HepG2 (cell line): ENCODE measurements around the gene KRTAP5-6. TPM values are rescaled to one million over a fixed set of nuclear protein-coding genes. Genes with fewer than 3 reads are reported as not detected.

Experiments used
- CBFB ChIP-seq: sonication (generic); formaldehyde crosslinking; IDR thresholded peaks from 2 replicates; pipeline ENCODE4 v1.4.0; 2020; ENCODE audit warnings: missing genetic modification reagents
- GFI1 ChIP-seq: sonication (generic); formaldehyde crosslinking; IDR thresholded peaks from 2 replicates; pipeline ENCODE4 v1.5.0; 2020; ENCODE audit warnings: missing genetic modification reagents, mild to moderate bottlenecking, borderline replicate concordance
- HNF4A ChIP-seq: sonication (generic); formaldehyde crosslinking; IDR thresholded peaks from 2 replicates; pipeline ENCODE4 v1.4.0; 2020; ENCODE audit warnings: missing genetic modification reagents
- MED1 ChIP-seq: sonication (generic); formaldehyde crosslinking; IDR thresholded peaks from 2 replicates; pipeline ENCODE4 v1.4.0; 2020; ENCODE audit warnings: missing genetic modification reagents
- MED13 ChIP-seq: sonication (generic); formaldehyde crosslinking; IDR thresholded peaks from 2 replicates; pipeline ENCODE4 v1.5.0; 2020; ENCODE audit warnings: missing genetic modification reagents
- NCOA2 ChIP-seq: sonication (generic); formaldehyde crosslinking; IDR thresholded peaks from 2 replicates; pipeline ENCODE4 v1.8.0; 2022; ENCODE audit warnings: inconsistent platforms
- NR2F1 ChIP-seq, 2 experiments: fragments of 450-650 bp in 1 of 2; formaldehyde crosslinking in 1 of 2; IDR thresholded peaks; 2 replicates each; pipeline versions ENCODE4 v1.5.0 to v1.6.1; 2016 to 2020; ENCODE audit warnings: mild to moderate bottlenecking in 1 of 2, missing compliant biosample characterization in 1 of 2, missing genetic modification reagents in 1 of 2, moderate library complexity in 1 of 2
- ZC3H4 ChIP-seq: sonication (generic); formaldehyde crosslinking; IDR thresholded peaks from 2 replicates; pipeline ENCODE4 v1.4.0; 2020; ENCODE audit warnings: missing genetic modification reagents, borderline replicate concordance
- ZFP36L2 ChIP-seq: sonication (generic); formaldehyde crosslinking; IDR thresholded peaks from 2 replicates; pipeline ENCODE4 v1.4.0; 2020; ENCODE audit warnings: missing genetic modification reagents
- ZFP37 ChIP-seq: sonication (generic); formaldehyde crosslinking; IDR thresholded peaks from 2 replicates; pipeline ENCODE4 v1.4.0; 2020; ENCODE audit warnings: missing genetic modification reagents, borderline replicate concordance
- ZNF205 ChIP-seq: IDR thresholded peaks from 2 replicates; pipeline ENCODE4 v1.6.1; 2018; ENCODE audit warnings: missing biosample characterization, missing genetic modification reagents
- ZNF263 ChIP-seq: sonication (generic); formaldehyde crosslinking; IDR thresholded peaks from 2 replicates; pipeline ENCODE4 v1.4.0; 2020; ENCODE audit warnings: missing genetic modification reagents
- ZNF317 ChIP-seq: sonication (generic); formaldehyde crosslinking; IDR thresholded peaks from 2 replicates; pipeline ENCODE4 v1.5.0; 2020; ENCODE audit warnings: mild to moderate bottlenecking, missing genetic modification reagents
- ZNF441 ChIP-seq: sonication (generic); formaldehyde crosslinking; IDR thresholded peaks from 2 replicates; pipeline ENCODE4 v1.7.0; 2021; ENCODE audit warnings: missing genetic modification reagents, borderline replicate concordance
- ZNF598 ChIP-seq: sonication (generic); formaldehyde crosslinking; IDR thresholded peaks from 2 replicates; pipeline ENCODE4 v1.5.1; 2020; ENCODE audit warnings: mild to moderate bottlenecking, missing genetic modification reagents, borderline replicate concordance
- polyA plus RNA-seq, 8 experiments: library from polyadenylated mRNA; depleted of rRNA in 3 of 8; stranded (reverse) in 7 of 8; unstranded in 1 of 8; fragments of >200 nt; fragmentation: Illumina TruSeq in 4 of 8; extraction: Trizol in 4 of 8; gene quantifications; 2 replicates each; pipeline versions ENCODE4 v1.2.1 to v1.2.3, GENCODE V29; 2011 to 2016; ENCODE audit warnings: low read depth in 4 of 8, missing spikeins in 1 of 8, mixed read lengths in 1 of 8; ENCODE audit not compliant: insufficient read depth in 1 of 8
- total RNA-seq, 5 experiments: library from RNA; depleted of rRNA; stranded (reverse); fragments of >200 nt; fragmentation: Illumina TruSeq; extraction: Trizol; gene quantifications; 2 replicates each; pipeline ENCODE4 v1.2.3, GENCODE V29; 2016; ENCODE audit warnings: low read depth in 1 of 5
- TF ChIP-seq, protein P1 (sequence below): sonication (generic); formaldehyde crosslinking; IDR thresholded peaks from 2 replicates; pipeline ENCODE4 v1.5.1; 2020; ENCODE audit warnings: mild to moderate bottlenecking, missing genetic modification reagents
- TF ChIP-seq, protein P2 (sequence below): sonication (generic); IDR thresholded peaks from 2 replicates; pipeline ENCODE4 v1.6.1; 2016; ENCODE audit warnings: low read depth, borderline replicate concordance
- TF ChIP-seq, protein P3 (sequence below): sonication (generic); formaldehyde crosslinking; IDR thresholded peaks from 2 replicates; pipeline ENCODE4 v1.9.0; 2021; ENCODE audit warnings: missing genetic modification reagents, borderline replicate concordance
- TF ChIP-seq, protein P4 (sequence below): sonication (generic); formaldehyde crosslinking; IDR thresholded peaks from 2 replicates; pipeline ENCODE4 v1.4.0; 2020; ENCODE audit warnings: missing genetic modification reagents

Gene KRTAP5-6
- total and polyA plus RNA-seq, 2 of the 13 experiments (the other 11 are each of a cell fraction or from before 2014, with no cell fraction given), result not detected

DNA sequence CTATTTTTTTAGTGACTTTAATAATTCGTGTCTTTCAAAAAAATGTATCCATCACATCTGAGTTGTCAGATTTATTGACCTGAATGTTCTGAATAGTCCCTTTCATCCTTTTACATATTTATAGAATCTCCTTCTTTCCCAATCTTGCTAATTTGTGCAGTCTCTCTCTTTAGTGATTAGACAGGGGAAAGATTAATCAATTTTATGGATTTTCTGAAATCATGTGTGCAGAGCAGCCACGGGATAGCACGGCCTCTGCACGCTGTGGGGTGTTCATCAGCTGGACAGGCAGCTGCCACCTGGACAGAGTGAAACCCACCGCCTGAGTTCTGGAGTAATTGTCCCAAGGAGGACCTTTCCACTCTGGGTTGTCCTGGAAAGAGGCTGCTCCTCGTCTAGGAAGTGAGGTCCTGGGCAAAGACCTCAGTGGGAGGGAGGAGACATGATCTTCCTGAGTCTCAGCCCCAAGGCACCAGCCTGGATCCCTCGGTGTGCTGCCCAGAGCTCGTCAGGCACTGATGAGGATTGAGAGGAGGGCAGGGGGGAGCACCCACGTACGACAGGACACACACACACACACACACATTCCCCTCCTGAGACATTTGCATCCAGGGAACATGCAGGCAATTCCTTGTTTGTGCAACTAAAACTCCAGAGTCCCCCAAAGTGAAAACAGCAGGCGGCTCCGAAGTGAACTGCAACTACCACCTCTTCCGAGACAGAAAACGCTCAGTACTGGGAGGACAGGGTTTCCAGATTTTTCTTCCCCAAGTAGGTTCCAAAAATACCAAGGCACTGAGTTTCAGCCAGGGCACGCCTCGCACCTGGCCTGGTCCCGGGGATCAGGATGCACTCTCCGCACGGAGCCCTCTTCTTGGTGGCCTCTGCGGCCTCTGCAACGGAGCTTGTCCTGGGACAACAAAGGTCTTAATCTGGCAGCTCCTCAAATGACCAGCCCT is 22.5 kb upstream of the KRTAP5-6 start (continued):
- TF ChIP-seq CBFB, result no peak
- TF ChIP-seq ZNF263, result peak; percentile 83
- no peak for TF ChIP-seq ZFP36L2
- no peak for TF ChIP-seq ZFP37
- TF ChIP-seq MED1, result peak; percentile 53
- TF ChIP-seq NCOA2 (CRISPR knock-in tag), result peak; percentile 78
- TF ChIP-seq, protein P1, sequence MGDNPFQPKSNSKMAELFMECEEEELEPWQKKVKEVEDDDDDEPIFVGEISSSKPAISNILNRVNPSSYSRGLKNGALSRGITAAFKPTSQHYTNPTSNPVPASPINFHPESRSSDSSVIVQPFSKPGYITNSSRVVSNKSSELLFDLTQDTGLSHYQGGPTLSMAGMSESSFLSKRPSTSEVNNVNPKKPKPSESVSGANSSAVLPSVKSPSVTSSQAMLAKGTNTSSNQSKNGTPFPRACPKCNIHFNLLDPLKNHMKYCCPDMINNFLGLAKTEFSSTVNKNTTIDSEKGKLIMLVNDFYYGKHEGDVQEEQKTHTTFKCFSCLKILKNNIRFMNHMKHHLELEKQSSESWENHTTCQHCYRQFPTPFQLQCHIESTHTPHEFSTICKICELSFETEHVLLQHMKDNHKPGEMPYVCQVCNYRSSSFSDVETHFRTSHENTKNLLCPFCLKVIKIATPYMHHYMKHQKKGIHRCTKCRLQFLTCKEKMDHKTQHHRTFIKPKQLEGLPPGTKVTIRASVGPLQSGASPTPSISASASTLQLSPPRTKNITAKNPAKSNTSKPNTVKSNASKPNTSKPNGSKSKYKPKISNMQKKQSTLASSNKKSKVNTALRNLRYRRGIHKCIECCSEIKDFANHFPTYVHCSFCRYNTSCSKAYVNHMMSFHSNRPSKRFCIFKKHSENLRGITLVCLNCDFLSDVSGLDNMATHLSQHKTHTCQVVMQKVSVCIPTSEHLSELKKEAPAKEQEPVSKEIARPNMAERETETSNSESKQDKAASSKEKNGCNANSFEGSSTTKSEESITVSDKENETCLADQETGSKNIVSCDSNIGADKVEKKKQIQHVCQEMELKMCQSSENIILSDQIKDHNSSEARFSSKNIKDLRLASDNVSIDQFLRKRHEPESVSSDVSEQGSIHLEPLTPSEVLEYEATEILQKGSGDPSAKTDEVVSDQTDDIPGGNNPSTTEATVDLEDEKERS, result peak; percentile 64; the same call in 1 of the 2 replicates
- 0 out of 2 replicates have a peak, but pooled peaks have one; percentile 63 for TF ChIP-seq MED13
- peak; percentile 7 for TF ChIP-seq HNF4A (CRISPR knock-in tag)
- 0 out of 2 replicates have a peak, but pooled peaks have one; percentile 17 for TF ChIP-seq ZNF205 (CRISPR knock-in tag)
- TF ChIP-seq ZNF441 (CRISPR knock-in tag), result no peak
- TF ChIP-seq, protein P2, sequence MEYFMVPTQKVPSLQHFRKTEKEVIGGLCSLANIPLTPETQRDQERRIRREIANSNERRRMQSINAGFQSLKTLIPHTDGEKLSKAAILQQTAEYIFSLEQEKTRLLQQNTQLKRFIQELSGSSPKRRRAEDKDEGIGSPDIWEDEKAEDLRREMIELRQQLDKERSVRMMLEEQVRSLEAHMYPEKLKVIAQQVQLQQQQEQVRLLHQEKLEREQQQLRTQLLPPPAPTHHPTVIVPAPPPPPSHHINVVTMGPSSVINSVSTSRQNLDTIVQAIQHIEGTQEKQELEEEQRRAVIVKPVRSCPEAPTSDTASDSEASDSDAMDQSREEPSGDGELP, result peak; percentile 70; the same call in 1 of the 2 replicates
- TF ChIP-seq ZNF598 (CRISPR knock-in tag), result 0 out of 2 replicates have a peak, but pooled peaks have one; percentile 26
- TF ChIP-seq, protein P3, sequence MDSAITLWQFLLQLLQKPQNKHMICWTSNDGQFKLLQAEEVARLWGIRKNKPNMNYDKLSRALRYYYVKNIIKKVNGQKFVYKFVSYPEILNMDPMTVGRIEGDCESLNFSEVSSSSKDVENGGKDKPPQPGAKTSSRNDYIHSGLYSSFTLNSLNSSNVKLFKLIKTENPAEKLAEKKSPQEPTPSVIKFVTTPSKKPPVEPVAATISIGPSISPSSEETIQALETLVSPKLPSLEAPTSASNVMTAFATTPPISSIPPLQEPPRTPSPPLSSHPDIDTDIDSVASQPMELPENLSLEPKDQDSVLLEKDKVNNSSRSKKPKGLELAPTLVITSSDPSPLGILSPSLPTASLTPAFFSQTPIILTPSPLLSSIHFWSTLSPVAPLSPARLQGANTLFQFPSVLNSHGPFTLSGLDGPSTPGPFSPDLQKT (CRISPR knock-in tag), result no peak
- TF ChIP-seq ZC3H4 (CRISPR knock-in tag), result peak; percentile 84; the same call in 1 of the 2 replicates
- no peak for TF ChIP-seq ZNF317
- TF ChIP-seq NR2F1 (CRISPR knock-in tag; IDR thresholded peaks at IDR 0.05), result no peak
- TF ChIP-seq, protein P4, sequence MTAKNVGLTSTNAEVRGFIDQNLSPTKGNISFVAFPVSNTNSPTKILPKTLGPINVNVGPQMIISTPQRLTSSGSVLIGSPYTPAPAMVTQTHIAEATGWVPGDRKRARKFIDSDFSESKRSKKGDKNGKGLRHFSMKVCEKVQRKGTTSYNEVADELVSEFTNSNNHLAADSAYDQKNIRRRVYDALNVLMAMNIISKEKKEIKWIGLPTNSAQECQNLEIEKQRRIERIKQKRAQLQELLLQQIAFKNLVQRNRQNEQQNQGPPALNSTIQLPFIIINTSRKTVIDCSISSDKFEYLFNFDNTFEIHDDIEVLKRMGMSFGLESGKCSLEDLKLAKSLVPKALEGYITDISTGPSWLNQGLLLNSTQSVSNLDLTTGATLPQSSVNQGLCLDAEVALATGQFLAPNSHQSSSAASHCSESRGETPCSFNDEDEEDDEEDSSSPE, result no peak
- TF ChIP-seq GFI1 (CRISPR knock-in tag), result 0 out of 2 replicates have a peak, but pooled peaks have one; percentile 9
